Neural cell (in vitro differentiated cells): ENCODE data around the gene YPEL1. TPM values are rescaled to one million over a fixed set of nuclear protein-coding genes. Genes with fewer than 3 reads are reported as not detected.

ENCODE experiments used
- H2AFZ ChIP-seq: fragments of 200-600, 300-800 bp; sonication (generic), shearing (Covaris generic); 2 replicates; pipeline ENCODE4 v1.6.0; 2014; ENCODE audit warnings: low read depth, mild to moderate bottlenecking, antibody characterized with exemption, low read length, moderate library complexity
- H3F3A ChIP-seq: fragments of 200-600 bp; shearing (Covaris generic); 2 replicates; pipeline ENCODE4 v1.6.1; 2016; ENCODE audit warnings: mild to moderate bottlenecking, moderate library complexity, mixed read lengths, antibody characterized with exemption, low read length; ENCODE audit not compliant: insufficient read depth, poor library complexity, severe bottlenecking
- H3K27ac ChIP-seq: fragments of 200-600, 300-800 bp; sonication (generic), shearing (Covaris generic); 2 replicates; pipeline ENCODE4 v1.5.1; 2014; ENCODE audit warnings: mild to moderate bottlenecking, low read length, moderate library complexity
- H3K27me3 ChIP-seq: fragments of 300-800, 200-600 bp; sonication (generic), shearing (Covaris generic); 2 replicates; pipeline ENCODE4 v1.6.0; 2014; ENCODE audit warnings: mild to moderate bottlenecking, low read depth, low read length, moderate library complexity; ENCODE audit not compliant: insufficient read depth
- H3K36me3 ChIP-seq: fragments of 300-800, 200-600 bp; sonication (generic), shearing (Covaris generic); 2 replicates; pipeline ENCODE4 v1.5.1; 2014; ENCODE audit warnings: mild to moderate bottlenecking, antibody characterized with exemption, low read length, moderate library complexity; ENCODE audit not compliant: insufficient read depth
- H3K4me2 ChIP-seq: fragments of 300-800, 200-600 bp; sonication (generic), shearing (Covaris generic); 2 replicates; pipeline ENCODE4 v1.6.0; 2014; ENCODE audit warnings: mild to moderate bottlenecking, low read length
- H3K4me3 ChIP-seq: fragments of 300-800, 200-600 bp; sonication (generic), shearing (Covaris generic); 2 replicates; pipeline ENCODE4 v1.5.1; 2014; ENCODE audit warnings: mild to moderate bottlenecking, low read length, moderate library complexity
- H3K79me2 ChIP-seq: fragments of 200-600 bp; shearing (Covaris generic); replicated peaks from 2 replicates; pipeline ENCODE4 v1.6.0; 2014; ENCODE audit warnings: mild to moderate bottlenecking, low read length, moderate library complexity; ENCODE audit not compliant: insufficient read depth
- H3K9ac ChIP-seq: fragments of 300-800, 200-600 bp; sonication (generic), shearing (Covaris generic); 2 replicates; pipeline ENCODE4 v1.6.1; 2016; ENCODE audit warnings: mild to moderate bottlenecking, low read length, mixed read lengths
- H3K9me2 ChIP-seq: fragments of 200-600 bp; shearing (Covaris generic); 2 replicates; pipeline ENCODE4 v1.6.1; 2016; ENCODE audit warnings: mild to moderate bottlenecking, low read length, mixed read lengths; ENCODE audit not compliant: insufficient read depth
- H3K9me3 ChIP-seq: fragments of 200-600, 300-800 bp; sonication (generic), shearing (Covaris generic); 2 replicates; pipeline ENCODE4 v1.6.1; 2016; ENCODE audit warnings: mild to moderate bottlenecking, mixed run types, low read length, moderate library complexity, mixed read lengths
- H4K20me1 ChIP-seq: fragments of 200-600 bp; shearing (Covaris generic); 2 replicates; pipeline ENCODE4 v1.6.1; 2016; ENCODE audit warnings: mild to moderate bottlenecking, mixed run types; ENCODE audit not compliant: insufficient read depth
- CTCF ChIP-seq: fragments of 450-650 bp; IDR thresholded peaks from 2 replicates; pipeline ENCODE4 v1.5.1; 2014; ENCODE audit warnings: antibody characterized with exemption, mild to moderate bottlenecking, moderate library complexity; ENCODE audit not compliant: poor library complexity, severe bottlenecking
- EP300 ChIP-seq: fragments of 450-650 bp; conservative IDR thresholded peaks from 2 replicates; pipeline ENCODE4 v1.6.1; 2014; ENCODE audit warnings: antibody characterized with exemption, mild to moderate bottlenecking, moderate library complexity; ENCODE audit not compliant: poor library complexity, severe bottlenecking
- EZH2 ChIP-seq: fragments of 200-600, 300-800 bp; shearing (Covaris generic), sonication (generic); IDR thresholded peaks from 2 replicates; pipeline ENCODE4 v1.6.1; 2014; ENCODE audit warnings: antibody characterized with exemption, low read length, borderline replicate concordance, mild to moderate bottlenecking; ENCODE audit not compliant: insufficient read depth, poor library complexity, severe bottlenecking
- MXI1 ChIP-seq: fragments of 450-650 bp; conservative IDR thresholded peaks from 2 replicates; pipeline ENCODE4 v1.6.1; 2014; ENCODE audit warnings: antibody characterized with exemption, mild to moderate bottlenecking; ENCODE audit not compliant: poor library complexity, severe bottlenecking
- POLR2AphosphoS5 ChIP-seq: IDR thresholded peaks from 2 replicates; pipeline ENCODE4 v1.6.1; 2012
- RAD21 ChIP-seq: fragments of 450-650 bp; conservative IDR thresholded peaks from 2 replicates; pipeline ENCODE4 v1.6.1; 2014; ENCODE audit warnings: antibody characterized with exemption, mild to moderate bottlenecking, moderate library complexity
- REST ChIP-seq: IDR thresholded peaks from 2 replicates; pipeline ENCODE4 v1.6.1; 2012; ENCODE audit warnings: borderline replicate concordance
- SMC3 ChIP-seq: fragments of 450-650 bp; conservative IDR thresholded peaks from 2 replicates; pipeline ENCODE4 v1.6.1; 2014; ENCODE audit warnings: antibody characterized with exemption, mild to moderate bottlenecking, moderate library complexity; ENCODE audit not compliant: poor library complexity
- TAF1 ChIP-seq: IDR thresholded peaks from 2 replicates; pipeline ENCODE4 v1.6.1; 2012; ENCODE audit warnings: low read depth
- polyA plus RNA-seq: library from polyadenylated mRNA; depleted of rRNA; stranded (reverse); fragments of >200 nt; gene quantifications from 2 replicates; pipeline ENCODE4 v1.2.3, GENCODE V29; 2014

The YPEL1 gene
- polyA plus RNA-seq, 1 donor from 2014 or later: 38.0 TPM

- no peak overlapping the region for H3K4me3 ChIP-seq
- H3K4me2 ChIP-seq: no peak overlapping the region
- no peaks in the 10 kb centered on the region for H4K20me1 ChIP-seq
These were observed 51.0 kb downstream of the YPEL1 start for GRCh38 chr22:21684492-21685163.

GRCh38 chr22:21683401-21683811 lies 52.2 kb downstream of the YPEL1 start:
- H3K9me2 ChIP-seq: no peaks in the 10 kb centered on the region
- no peaks in the 10 kb centered on the region for H3K9me3 ChIP-seq
- no peak overlapping the region for H3K27ac ChIP-seq
- no peak for TF ChIP-seq TAF1
- TF ChIP-seq CTCF: no peak
- no peak for TF ChIP-seq SMC3
- TF ChIP-seq MXI1: no peak
- no peak for TF ChIP-seq REST
- no peak for TF ChIP-seq RAD21

More at GRCh38 chr22:21684492-21685163, 51.0 kb downstream of the YPEL1 start:
- no peaks in the 10 kb centered on the region for H3K9me2 ChIP-seq
- H3F3A ChIP-seq: no peaks in the 10 kb centered on the region
- H3K36me3 ChIP-seq: no peaks in the 10 kb centered on the region
- H3K27me3 ChIP-seq: no peaks in the 10 kb centered on the region
- TF ChIP-seq CTCF: no peak
- TF ChIP-seq EP300: no peak
- no peak for TF ChIP-seq SMC3
- no peak for TF ChIP-seq RAD21
- no peak for TF ChIP-seq TAF1
- no peak for TF ChIP-seq POLR2AphosphoS5
- no peak for TF ChIP-seq REST
- no peak for TF ChIP-seq EZH2
- TF ChIP-seq MXI1: no peak
- no peaks in the 10 kb centered on the region for H3K79me2 ChIP-seq
- no peaks in the 10 kb centered on the region for H3K9me3 ChIP-seq
- H2AFZ ChIP-seq: no peak overlapping the region
- no peak overlapping the region for H3K27ac ChIP-seq
- H3K9ac ChIP-seq: no peak overlapping the region

More at GRCh38 chr22:21683401-21683811, 52.2 kb downstream of the YPEL1 start:
- no peaks in the 10 kb centered on the region for H4K20me1 ChIP-seq
- H3K9ac ChIP-seq: no peak overlapping the region
- no peaks in the 10 kb centered on the region for H3K36me3 ChIP-seq
- no peak overlapping the region for H3K4me2 ChIP-seq
- no peaks in the 10 kb centered on the region for H3F3A ChIP-seq
- no peaks in the 10 kb centered on the region for H3K27me3 ChIP-seq
- no peak overlapping the region for H3K4me3 ChIP-seq
- H3K79me2 ChIP-seq: no peaks in the 10 kb centered on the region
- no peak overlapping the region for H2AFZ ChIP-seq
